HL-60 (cell line): ENCODE measurements around the gene IL31RA.

Experiments
- DNase-seq, 2 experiments: peaks; one replicate each; pipeline ENCODE4 v3.0.0-alpha.2; 2010 to 2020; ENCODE audit warnings: low read depth in 1 of 2, low spot score in 1 of 2
- H3K27ac ChIP-seq: fragments of 250-450 bp; sonication (Bioruptor Pico); replicated peaks from 2 replicates; pipeline ENCODE4 v1.5.1; 2020; ENCODE audit warnings: mild to moderate bottlenecking, moderate library complexity
- H3K27me3 ChIP-seq: fragments of 250-450 bp; sonication (Bioruptor Pico); 2 replicates; pipeline ENCODE4 v1.5.1; 2021; ENCODE audit warnings: mild to moderate bottlenecking, moderate library complexity; ENCODE audit not compliant: insufficient read depth, poor library complexity, severe bottlenecking
- H3K4me3 ChIP-seq: replicated peaks from 2 replicates; pipeline ENCODE4 v1.5.1; 2011; ENCODE audit warnings: mild to moderate bottlenecking, control low read depth, low read length; ENCODE audit not compliant: insufficient read depth
- CTCF ChIP-seq: IDR thresholded peaks from one replicate; pipeline ENCODE4 v1.5.1; 2011; ENCODE audit warnings: low read length, control low read depth, inconsistent platforms; ENCODE audit not compliant: insufficient read depth
- GABPA ChIP-seq: IDR thresholded peaks from 2 replicates; pipeline ENCODE4 v1.6.1; 2012; ENCODE audit warnings: low read depth
- POLR2AphosphoS5 ChIP-seq: IDR thresholded peaks from 2 replicates; pipeline ENCODE4 v1.6.1; 2012; ENCODE audit warnings: low read depth
- REST ChIP-seq: IDR thresholded peaks from 2 replicates; pipeline ENCODE4 v1.6.1; 2012; ENCODE audit warnings: low read depth; ENCODE audit not compliant: insufficient replicate concordance
- SPI1 ChIP-seq: IDR thresholded peaks from 2 replicates; pipeline ENCODE4 v1.6.1; 2012; ENCODE audit warnings: low read depth, mild to moderate bottlenecking, borderline replicate concordance

The IL31RA gene

GRCh38 chr5:55865831-55866230 lies 14.7 kb downstream of the IL31RA start:
- no peak for DNase-seq
- TF ChIP-seq REST, result peak; percentile 90
- TF ChIP-seq CTCF, result no peak

GRCh38 chr5:55866485-55866884 lies 15.3 kb downstream of the IL31RA start:
- DNase-seq, result no peak
- TF ChIP-seq CTCF (no peak), POLR2AphosphoS5 (no peak), REST (no peak), GABPA (no peak), SPI1 (no peak)
- Histone ChIP-seq H3K27me3 (no peaks in the 10 kb centered on the region), H3K27ac (no peak overlapping the region), H3K4me3 (no peak overlapping the region)

More at GRCh38 chr5:55865831-55866230, 14.7 kb downstream of the IL31RA start:
- Histone ChIP-seq H3K4me3 (no peak overlapping the region), H3K27me3 (no peaks in the 10 kb centered on the region), H3K27ac (no peak overlapping the region)

- H3K27ac ChIP-seq, result no peak overlapping the region
- no peak overlapping the region for H3K4me3 ChIP-seq
- H3K27me3 ChIP-seq, result no peaks in the 10 kb centered on the region
- no peak for DNase-seq
- TF ChIP-seq SPI1 (no peak), GABPA (no peak), CTCF (no peak), REST (no peak), POLR2AphosphoS5 (no peak)
Measured at GRCh38 chr5:55866934-55867333, 15.8 kb downstream of the IL31RA start.
